Peyer's patch (tissue), 4 donors: ENCODE results near the gene RBL1. TPM values are rescaled to one million over a fixed set of nuclear protein-coding genes. Genes with fewer than 3 reads are reported as not detected.

Experiments
- DNase-seq, 3 donors: peaks; one replicate each; pipeline ENCODE4 v3.0.0-alpha.2; 2017 to 2019
- H3K27ac ChIP-seq, 4 donors: fragments of 200-600 bp; sonication (generic); one replicate each; pipeline ENCODE4 v1.5.1; 2016 to 2019
- H3K27me3 ChIP-seq, 2 donors: fragments of 200-600 bp; sonication (generic); one replicate each; pipeline ENCODE4 v1.5.1; 2019
- H3K36me3 ChIP-seq, 3 donors: fragments of 200-600 bp; sonication (generic); one replicate each; pipeline ENCODE4 v1.5.1; 2016 to 2019
- H3K4me1 ChIP-seq, 4 donors: fragments of 200-600 bp; sonication (generic); one replicate each; pipeline ENCODE4 v1.5.1; 2016 to 2019
- H3K4me3 ChIP-seq, 4 donors: fragments of 200-600 bp; sonication (generic); 1 replicate in 3 of 4; 2 replicates in 1 of 4; pipeline ENCODE4 v1.5.1; 2016 to 2019; ENCODE audit warnings: mild to moderate bottlenecking in 1 of 4
- H3K9me3 ChIP-seq, 4 donors: fragments of 200-600 bp; sonication (generic); one replicate each; pipeline ENCODE4 v1.5.1; 2016 to 2019; ENCODE audit warnings: mild to moderate bottlenecking in 1 of 4
- CTCF ChIP-seq, 6 experiments: fragments of 450-650 bp in 4 of 6; fragments of 200-600 bp in 2 of 6; sonication (generic) in 1 of 6; IDR thresholded peaks; one replicate each; pipeline ENCODE4 v1.5.1; 2017 to 2019; ENCODE audit warnings: antibody characterized with exemption in 6 of 6, mild to moderate bottlenecking in 3 of 6, moderate library complexity in 1 of 6
- POLR2A ChIP-seq, 2 donors: fragments of 450-650 bp; IDR thresholded peaks; one replicate each; pipeline ENCODE4 v1.5.1; 2017; ENCODE audit warnings: antibody characterized with exemption in 2 of 2, mild to moderate bottlenecking in 2 of 2, moderate library complexity in 2 of 2
- total RNA-seq, 4 donors: library from RNA; depleted of rRNA; stranded (reverse); fragments of >200 nt; gene quantifications; one replicate each; pipeline ENCODE4 v1.1.0, GENCODE V29; 2016

RBL1 gene
- total RNA-seq, 4 donors from 2014 or later, result 5.8 to 33.8 (median 5.9) TPM

DNA sequence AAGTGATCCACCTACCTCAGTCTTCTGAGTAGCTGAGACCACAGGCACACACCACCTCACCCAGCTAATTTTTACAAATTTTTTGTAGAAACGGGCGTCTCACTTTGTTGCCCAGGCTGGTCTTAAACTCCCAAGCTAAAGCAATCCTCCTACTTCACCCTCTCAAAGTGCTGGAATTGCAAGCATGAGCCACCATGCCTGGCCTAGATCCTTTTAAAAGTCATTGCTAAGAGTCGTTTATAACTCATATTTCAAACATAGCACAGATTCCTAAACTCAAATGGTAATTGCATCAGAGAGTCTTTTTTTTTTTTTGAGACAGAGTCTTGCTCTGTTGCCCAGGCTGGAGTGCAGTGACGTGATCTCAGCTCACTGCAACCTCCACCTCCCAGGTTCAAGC is 136.6 kb downstream of the RBL1 start:
- TF ChIP-seq POLR2A (IDR thresholded peaks at IDR 0.05) (no peak), CTCF (IDR thresholded peaks at IDR 0.05) (no peak)
- H3K4me3 ChIP-seq, result no peak overlapping the region
- no peaks in the 10 kb centered on the region for H3K36me3 ChIP-seq
- no peaks in the 10 kb centered on the region for H3K27me3 ChIP-seq
- no peak for DNase-seq
- H3K9me3 ChIP-seq, result peaks cover 0 to 5% (median 0%) of the 10 kb centered on the region in 4 donors
- no peaks in the 10 kb centered on the region for H3K4me1 ChIP-seq
- H3K27ac ChIP-seq, result no peak overlapping the region

DNA sequence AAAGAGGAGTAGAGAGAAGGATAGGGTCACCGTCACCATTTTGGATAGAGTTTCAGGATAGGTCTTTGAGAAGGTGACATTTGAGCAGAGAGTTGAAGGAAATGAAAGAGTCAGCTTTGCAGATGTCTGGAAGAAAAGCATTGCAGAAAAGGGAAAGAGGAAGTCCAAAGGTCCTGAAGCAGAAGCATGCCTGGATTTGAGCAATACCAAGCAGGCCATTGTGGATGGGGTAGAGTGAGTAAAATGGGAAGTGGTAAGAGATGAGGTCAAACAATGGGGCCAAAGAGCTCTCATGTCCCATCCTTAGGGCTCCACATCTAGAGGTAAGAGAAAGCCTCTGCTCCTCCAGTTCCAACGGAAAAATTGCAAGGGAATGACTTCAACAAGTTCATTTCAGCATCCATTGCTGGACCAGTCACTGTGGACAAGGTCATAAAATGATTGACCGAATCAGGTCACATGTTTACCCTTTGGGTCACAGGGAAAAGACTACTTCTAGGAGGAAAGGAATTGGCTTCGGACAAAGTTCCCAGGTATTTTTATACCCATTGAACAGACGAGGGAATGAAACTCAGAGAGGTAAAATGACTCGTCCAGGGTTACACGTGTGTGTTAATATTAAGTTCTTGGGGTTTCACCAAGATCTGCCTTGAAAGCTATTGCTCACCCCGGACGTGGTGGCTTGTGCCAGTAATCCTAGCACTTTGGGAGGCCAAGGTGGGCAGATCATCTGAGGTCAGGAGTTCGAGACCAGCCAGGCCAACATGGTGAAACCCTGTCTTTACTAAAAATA is 137.7 kb downstream of the RBL1 start:
- DNase-seq, result no peak
- H3K27ac ChIP-seq, result peak overlapping the region in 2 of 4 donors; percentile 3 to 12
- no peaks in the 10 kb centered on the region for H3K36me3 ChIP-seq
- H3K9me3 ChIP-seq, result peaks cover 0 to 5% (median 0%) of the 10 kb centered on the region in 4 donors
- no peak for TF ChIP-seq POLR2A (IDR thresholded peaks at IDR 0.05)
- TF ChIP-seq CTCF (IDR thresholded peaks at IDR 0.05), result no peak
- no peak overlapping the region for H3K4me3 ChIP-seq
- H3K27me3 ChIP-seq, result no peaks in the 10 kb centered on the region
- H3K4me1 ChIP-seq, result no peaks in the 10 kb centered on the region

DNA sequence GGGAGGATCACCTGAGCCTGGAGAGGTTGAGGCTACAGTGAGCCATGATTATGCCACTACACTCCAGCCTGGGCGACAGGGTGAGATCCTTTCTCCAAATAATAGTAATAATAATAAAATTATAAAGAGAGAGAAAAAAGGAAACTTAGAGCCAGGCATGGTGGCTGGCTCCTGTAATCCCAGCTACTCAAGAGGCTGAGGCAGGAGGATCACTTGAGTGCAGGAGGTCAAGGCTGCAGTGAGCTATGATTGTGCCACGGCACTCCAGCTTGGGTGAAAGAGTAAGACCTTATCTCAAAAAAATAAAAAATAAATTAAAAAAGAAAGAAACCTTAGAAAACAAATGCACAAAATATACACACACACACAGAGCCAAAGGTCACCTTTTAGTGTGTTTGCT is 139.1 kb downstream of the RBL1 start:
- peaks cover 0 to 7% (median 2%) of the 10 kb centered on the region in 4 donors for H3K4me1 ChIP-seq
- TF ChIP-seq POLR2A (IDR thresholded peaks at IDR 0.05) (no peak), CTCF (IDR thresholded peaks at IDR 0.05) (no peak)

DNA sequence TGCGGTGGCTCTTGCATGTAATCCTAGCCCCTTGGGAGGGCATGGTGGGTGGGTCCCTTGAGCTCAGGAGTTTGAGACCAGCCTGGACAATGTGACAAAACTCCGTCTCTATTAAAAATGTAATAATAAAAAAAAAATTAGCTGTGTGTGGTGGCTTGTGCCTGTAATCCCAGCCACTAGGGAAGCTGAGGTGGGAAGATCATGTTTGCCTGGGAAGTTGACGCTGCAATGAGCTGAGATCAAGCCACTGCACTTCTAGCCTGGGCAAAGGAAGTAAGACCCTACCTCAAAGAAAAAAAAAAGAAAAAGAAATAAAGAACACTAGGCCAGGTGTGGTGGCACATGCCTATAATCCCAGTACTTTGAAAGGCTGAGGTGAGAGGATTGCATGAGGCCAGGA is 139.8 kb downstream of the RBL1 start:
- Histone ChIP-seq H3K27ac (no peak overlapping the region), H3K9me3 (no peaks in the 10 kb centered on the region), H3K4me1 (peaks cover 0 to 7% (median 2%) of the 10 kb centered on the region in 4 donors), H3K4me3 (no peak overlapping the region), H3K36me3 (no peaks in the 10 kb centered on the region), H3K27me3 (no peaks in the 10 kb centered on the region)
- DNase-seq, result no peak
- TF ChIP-seq CTCF (IDR thresholded peaks at IDR 0.05) (no peak), POLR2A (IDR thresholded peaks at IDR 0.05) (no peak)

More for the DNA sequence above, 139.1 kb downstream of the RBL1 start:
- H3K4me3 ChIP-seq, result no peak overlapping the region
- H3K36me3 ChIP-seq, result no peaks in the 10 kb centered on the region
- no peak for DNase-seq
- no peak overlapping the region for H3K27ac ChIP-seq
- no peaks in the 10 kb centered on the region for H3K9me3 ChIP-seq
- H3K27me3 ChIP-seq, result no peaks in the 10 kb centered on the region

DNA sequence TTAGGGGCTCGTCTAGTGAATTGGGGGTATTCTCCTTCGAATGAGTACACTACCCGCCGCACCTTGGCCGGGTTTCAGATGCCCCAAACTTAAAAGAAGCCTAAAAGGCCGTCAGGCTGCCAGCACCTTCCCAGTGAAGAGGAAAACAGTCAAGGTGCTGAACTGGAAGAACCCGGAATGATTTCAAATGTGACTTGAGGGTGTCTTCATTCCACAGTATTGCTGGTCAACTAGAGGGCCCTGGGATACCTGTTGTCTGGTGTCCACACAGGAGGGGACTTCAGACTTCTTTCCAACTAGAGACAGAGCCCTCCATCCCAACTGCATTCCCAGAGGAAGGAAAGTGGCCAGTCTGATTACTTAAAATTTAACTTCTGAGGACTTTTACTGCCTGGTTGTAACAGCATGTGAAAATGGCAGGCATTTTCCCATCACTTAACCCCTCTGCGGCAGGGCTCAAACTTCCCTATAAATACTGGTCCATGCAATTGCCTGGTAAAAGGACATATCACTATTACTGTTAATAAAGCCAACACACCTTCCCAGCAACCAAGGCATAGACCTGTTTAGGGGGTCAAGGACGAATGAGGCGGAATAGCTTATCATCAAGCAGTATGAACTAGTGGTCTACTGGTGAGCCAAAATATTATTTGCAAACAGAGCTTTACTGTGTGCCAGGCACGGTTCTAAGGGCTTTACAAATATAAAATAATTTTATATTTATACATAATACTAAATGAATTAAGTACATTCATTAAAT is 143.6 kb downstream of the RBL1 start:
- Histone ChIP-seq H3K36me3 (no peaks in the 10 kb centered on the region), H3K9me3 (no peaks in the 10 kb centered on the region), H3K4me1 (peaks cover 0 to 14% (median 2%) of the 10 kb centered on the region in 4 donors), H3K27ac (peak overlapping the region; percentile 85 to 96 (median 90)), H3K4me3 (peak overlapping the region; percentile 68 to 98 (median 84)), H3K27me3 (no peaks in the 10 kb centered on the region)
- no peak for DNase-seq
- TF ChIP-seq CTCF (IDR thresholded peaks at IDR 0.05) (no peak), POLR2A (IDR thresholded peaks at IDR 0.05) (no peak)
